Right lobe of liver (tissue), 6 donors: ENCODE measurements around the gene SLC25A23. TPM values are rescaled to one million over a fixed set of nuclear protein-coding genes. Genes with fewer than 3 reads are reported as not detected.

Source experiments
- ATAC-seq, 4 donors: fragments of 200-7000 bp; cut with Tn5 transposase; one replicate each; pipeline ENCODE4 v1.9.1; 2020; ENCODE audit warnings: mild to moderate bottlenecking in 4 of 4, moderate library complexity in 4 of 4
- DNase-seq, 3 donors: peaks; one replicate each; pipeline ENCODE4 v3.0.0-alpha.2; 2020
- H3K27ac ChIP-seq, 3 donors: fragments of 200-600 bp; one replicate each; pipeline ENCODE4 v1.8.0; 2022
- H3K27me3 ChIP-seq, 2 donors: fragments of 200-600 bp; one replicate each; pipeline ENCODE4 v1.8.0; 2022
- H3K36me3 ChIP-seq, 4 donors: fragments of 200-600 bp; sonication (generic) in 1 of 4; one replicate each; pipeline versions ENCODE4 v1.5.1 to v1.8.0; 2017 to 2022; ENCODE audit warnings: control low read depth in 1 of 4
- H3K4me1 ChIP-seq, 4 donors: fragments of 200-600 bp; sonication (generic) in 1 of 4; one replicate each; pipeline versions ENCODE4 v1.5.1 to v1.8.0; 2017 to 2022; ENCODE audit warnings: control low read depth in 1 of 4
- H3K4me3 ChIP-seq, 3 donors: fragments of 200-600 bp; one replicate each; pipeline ENCODE4 v1.8.0; 2022
- H3K9me3 ChIP-seq, 4 donors: fragments of 200-600 bp; sonication (generic) in 1 of 4; one replicate each; pipeline versions ENCODE4 v1.5.1 to v1.8.0; 2017 to 2022; ENCODE audit warnings: control low read depth in 1 of 4
- POLR2A ChIP-seq: fragments of 450-650 bp; IDR thresholded peaks from one replicate; pipeline ENCODE4 v1.6.1; 2017; ENCODE audit warnings: antibody characterized with exemption, mild to moderate bottlenecking
- WGBS: methylation state at CpG from one replicate; pipeline ENCODE4 v1.1.6; 2018; ENCODE audit warnings: low coverage, low lambda C conversion rate; ENCODE audit not compliant: insufficient coverage; ENCODE audit errors: missing lambda C conversion rate; 5-methylcytosine and 5-hydroxymethylcytosine counted together
- intact Hi-C, 2 donors: fragments of 100-400 bp; cut with DNase I; formaldehyde crosslinking; loops; one replicate each; pipeline versions ENCODE4 v1.11.2 to v1.14.1; 2022
- total RNA-seq, 6 experiments: library from RNA; depleted of rRNA in 2 of 6; stranded (reverse); fragments of >200 nt in 2 of 6; fragmentation: NEBNext Ultra II Directional in 3 of 6; extraction: Animal tissue kit (Norgen Biotek cat#: 25700) in 3 of 6; gene quantifications; one replicate each; pipeline versions ENCODE4 v1.1.0 to v1.2.4, GENCODE V29; 2016 to 2023
- TF ChIP-seq, protein P1 (sequence below), 4 donors: fragments of 200-600 bp in 3 of 4; fragments of 450-650 bp in 1 of 4; IDR thresholded peaks; one replicate each; pipeline versions ENCODE4 v1.5.1 to v1.8.0; 2016 to 2022; ENCODE audit warnings: antibody characterized with exemption in 4 of 4, mild to moderate bottlenecking in 2 of 4
- donor health status: DM: no; HTN: yes; CAD: no.
- donor health status: DM: no; HTN: no; CAD: no.
- donor health status: DM: no; HTN: no; CAD: no.
- donor health status: DM: no; HTN: yes; CAD: no.
- donor health status: DM: no; HTN: yes; CAD: no.

SLC25A23 gene
- total RNA-seq, 6 experiments from 2014 or later: 23.3 to 50.0 (median 30.0) TPM

DNA sequence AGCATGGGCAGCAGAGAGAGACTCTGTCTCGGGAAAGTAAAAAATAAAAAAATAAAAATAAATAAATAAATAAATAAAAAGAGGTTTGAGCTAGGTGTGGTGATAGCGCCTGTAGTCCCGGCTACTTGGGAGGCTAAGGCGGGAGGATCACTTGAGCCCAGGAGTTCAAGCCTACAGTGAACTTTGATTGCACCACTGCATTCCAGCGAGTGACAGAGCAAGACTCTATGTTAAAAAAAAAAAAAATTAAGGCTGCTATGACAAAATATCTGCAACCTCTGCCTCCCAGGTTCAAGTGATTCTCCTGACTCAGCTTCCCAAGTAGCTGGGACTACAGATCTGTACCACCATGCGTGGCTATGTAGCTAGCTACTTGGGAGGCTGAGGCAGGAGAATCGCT is 25.2 kb upstream of the SLC25A23 start:
- TF ChIP-seq, protein P1, sequence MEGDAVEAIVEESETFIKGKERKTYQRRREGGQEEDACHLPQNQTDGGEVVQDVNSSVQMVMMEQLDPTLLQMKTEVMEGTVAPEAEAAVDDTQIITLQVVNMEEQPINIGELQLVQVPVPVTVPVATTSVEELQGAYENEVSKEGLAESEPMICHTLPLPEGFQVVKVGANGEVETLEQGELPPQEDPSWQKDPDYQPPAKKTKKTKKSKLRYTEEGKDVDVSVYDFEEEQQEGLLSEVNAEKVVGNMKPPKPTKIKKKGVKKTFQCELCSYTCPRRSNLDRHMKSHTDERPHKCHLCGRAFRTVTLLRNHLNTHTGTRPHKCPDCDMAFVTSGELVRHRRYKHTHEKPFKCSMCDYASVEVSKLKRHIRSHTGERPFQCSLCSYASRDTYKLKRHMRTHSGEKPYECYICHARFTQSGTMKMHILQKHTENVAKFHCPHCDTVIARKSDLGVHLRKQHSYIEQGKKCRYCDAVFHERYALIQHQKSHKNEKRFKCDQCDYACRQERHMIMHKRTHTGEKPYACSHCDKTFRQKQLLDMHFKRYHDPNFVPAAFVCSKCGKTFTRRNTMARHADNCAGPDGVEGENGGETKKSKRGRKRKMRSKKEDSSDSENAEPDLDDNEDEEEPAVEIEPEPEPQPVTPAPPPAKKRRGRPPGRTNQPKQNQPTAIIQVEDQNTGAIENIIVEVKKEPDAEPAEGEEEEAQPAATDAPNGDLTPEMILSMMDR (IDR thresholded peaks at IDR 0.05): no peak
- no peak for TF ChIP-seq POLR2A

DNA sequence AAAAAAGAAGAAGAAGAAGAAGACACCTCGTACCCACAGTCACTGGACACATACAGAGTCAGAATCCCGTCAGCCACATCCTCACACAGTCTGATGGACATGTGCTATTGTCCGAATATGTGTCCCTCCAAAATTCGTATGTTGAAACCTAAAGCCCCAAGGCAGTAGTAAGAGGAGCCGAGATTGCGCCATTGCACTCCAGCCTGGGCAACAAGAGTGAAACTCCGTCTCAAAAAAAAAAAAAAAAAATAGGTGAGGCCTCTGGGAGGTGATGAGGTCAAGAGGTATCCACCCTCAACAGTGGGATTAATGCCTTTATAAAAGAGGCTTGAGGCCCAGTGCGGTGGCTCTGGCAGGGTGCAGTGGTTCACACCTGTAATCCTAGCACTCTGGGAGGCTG is 24.6 kb upstream of the SLC25A23 start:
- WGBS: 85% methylated on average over 7 of the region's 8 CpGs
- intact Hi-C loops: no loop called here

More for the DNA sequence above, 25.2 kb upstream of the SLC25A23 start:
- WGBS: 84% methylated on average over 4 of the region's 7 CpGs
- H3K9me3 ChIP-seq: peaks cover 0 to 2% (median 0%) of the 10 kb centered on the region in 4 donors
- DNase-seq (no peak), ATAC-seq (no peak)
- intact Hi-C loops: no loop called here
- H3K4me1 ChIP-seq: no peaks in the 10 kb centered on the region
- no peaks in the 10 kb centered on the region for H3K36me3 ChIP-seq
- H3K4me3 ChIP-seq: no peak overlapping the region
- no peak overlapping the region for H3K27ac ChIP-seq
- H3K27me3 ChIP-seq: no peaks in the 10 kb centered on the region

DNA sequence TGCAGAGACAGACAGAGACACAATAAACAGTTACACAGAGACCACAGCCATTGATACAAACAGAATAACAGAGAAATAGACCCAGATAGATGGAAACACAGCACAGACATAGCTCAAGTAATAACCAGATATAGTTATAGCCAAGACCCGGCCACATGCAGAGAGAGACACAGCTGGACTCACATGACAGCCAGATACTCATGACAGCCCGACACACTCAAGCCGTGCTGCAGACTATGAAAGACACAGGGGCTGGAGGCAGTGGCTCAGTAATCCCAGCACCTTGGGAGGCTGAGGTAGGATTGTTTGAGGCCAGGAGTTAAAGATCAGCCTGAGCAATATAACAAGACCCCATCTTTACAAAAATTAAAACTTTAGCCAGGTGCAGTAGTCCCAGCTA is 23.6 kb upstream of the SLC25A23 start:
- Histone ChIP-seq H3K4me1 (no peaks in the 10 kb centered on the region), H3K9me3 (peaks cover 0 to 2% (median 0%) of the 10 kb centered on the region in 4 donors), H3K27ac (no peak overlapping the region), H3K27me3 (no peaks in the 10 kb centered on the region), H3K4me3 (no peak overlapping the region), H3K36me3 (no peaks in the 10 kb centered on the region)
- 55% methylated on average over 1 of the region's 3 CpGs for WGBS
- no peak for TF ChIP-seq POLR2A
- TF ChIP-seq, protein P1 (IDR thresholded peaks at IDR 0.05): no peak
- DNase-seq (no peak), ATAC-seq (no peak)
- intact Hi-C loops: no loop called here

More for the DNA sequence above, 24.6 kb upstream of the SLC25A23 start:
- Histone ChIP-seq H3K4me1 (no peaks in the 10 kb centered on the region), H3K4me3 (no peak overlapping the region), H3K36me3 (no peaks in the 10 kb centered on the region), H3K27ac (no peak overlapping the region), H3K9me3 (peaks cover 0 to 2% (median 0%) of the 10 kb centered on the region in 4 donors), H3K27me3 (no peaks in the 10 kb centered on the region)
- DNase-seq (no peak), ATAC-seq (no peak)
- TF ChIP-seq, protein P1 (IDR thresholded peaks at IDR 0.05): no peak
- TF ChIP-seq POLR2A: no peak

DNA sequence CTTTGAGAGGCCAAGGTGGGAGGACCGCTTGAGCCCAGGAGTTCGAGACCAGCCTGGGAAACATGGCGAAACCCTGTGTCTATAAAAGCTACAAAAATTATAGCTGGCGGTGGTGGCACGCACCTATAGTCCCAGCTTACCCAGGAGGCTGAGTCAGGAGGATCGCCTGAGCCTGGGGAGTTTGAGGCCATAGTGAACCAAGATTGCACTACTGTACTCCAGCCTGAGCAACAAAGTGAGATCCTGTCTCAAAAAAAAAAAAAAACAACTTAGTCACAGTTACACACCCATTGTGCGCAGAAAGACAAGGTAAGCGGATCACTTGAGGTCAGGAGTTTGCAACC is 22.7 kb upstream of the SLC25A23 start:
- TF ChIP-seq, protein P1 (IDR thresholded peaks at IDR 0.05): no peak
- TF ChIP-seq POLR2A: no peak
- 97% methylated on average over 3 of the region's 8 CpGs for WGBS
- H3K4me3 ChIP-seq: no peak overlapping the region
- H3K4me1 ChIP-seq: no peaks in the 10 kb centered on the region
- ATAC-seq (no peak), DNase-seq (no peak)
- intact Hi-C loops: no loop called here
- H3K9me3 ChIP-seq: peaks cover 0 to 2% (median 0%) of the 10 kb centered on the region in 4 donors
- H3K27me3 ChIP-seq: no peaks in the 10 kb centered on the region
- H3K27ac ChIP-seq: no peak overlapping the region
- no peaks in the 10 kb centered on the region for H3K36me3 ChIP-seq
